NCI-H2081 (cell line): ENCODE measurements around the gene SPIRE1.

ENCODE experiments used
- DNase-seq, 2 experiments: peaks; one replicate each; lab custom pipeline; 2025; lab: John Stamatoyannopoulos, UW

The SPIRE1 gene

GRCh38 chr18:12443551-12443950, 214.4 kb downstream of the SPIRE1 start:
- DNase-seq = no peak

- DNase-seq = no peak
These were observed 215.0 kb downstream of the SPIRE1 start for GRCh38 chr18:12442946-12443345.

- DNase-seq = no peak
These were observed 216.4 kb downstream of the SPIRE1 start for GRCh38 chr18:12441475-12442034.

GRCh38 chr18:12438257-12438656, 219.7 kb downstream of the SPIRE1 start:
- DNase-seq = no peak

- DNase-seq = no peak
These were observed 222.0 kb downstream of the SPIRE1 start for GRCh38 chr18:12435867-12436266.

- no peak for DNase-seq
These were observed 223.4 kb downstream of the SPIRE1 start for GRCh38 chr18:12434541-12434929.

GRCh38 chr18:12433829-12434540, 223.9 kb downstream of the SPIRE1 start:
- DNase-seq = no peak

- DNase-seq = no peak
These were observed 225.0 kb downstream of the SPIRE1 start for GRCh38 chr18:12432881-12433280.

GRCh38 chr18:12432196-12432595, 225.7 kb downstream of the SPIRE1 start:
- no peak for DNase-seq

- no peak for DNase-seq
These were observed 226.3 kb downstream of the SPIRE1 start for GRCh38 chr18:12431561-12431960.

- no peak for DNase-seq
These were observed 227.5 kb downstream of the SPIRE1 start for GRCh38 chr18:12430137-12430990.

- DNase-seq = no peak
These were observed 228.4 kb downstream of the SPIRE1 start for GRCh38 chr18:12429556-12429955.

- DNase-seq = no peak
These were observed 229.0 kb downstream of the SPIRE1 start for GRCh38 chr18:12428923-12429322.

GRCh38 chr18:12426924-12427323, 231.0 kb downstream of the SPIRE1 start:
- no peak for DNase-seq

- no peak for DNase-seq
These were observed 233.7 kb downstream of the SPIRE1 start for GRCh38 chr18:12424252-12424651.

- DNase-seq = peak; percentile 19 to 45
These were observed 234.1 kb downstream of the SPIRE1 start for GRCh38 chr18:12423820-12424219.

- no peak for DNase-seq
These were observed 234.5 kb downstream of the SPIRE1 start for GRCh38 chr18:12423393-12423792.

- DNase-seq = peak in 1 of 2 experiments; percentile 31
These were observed 235.0 kb downstream of the SPIRE1 start for GRCh38 chr18:12422936-12423335.

- DNase-seq = no peak
These were observed 236.2 kb downstream of the SPIRE1 start for GRCh38 chr18:12421732-12422131.

- DNase-seq = peak; percentile 42 to 55
These were observed 237.0 kb downstream of the SPIRE1 start for GRCh38 chr18:12420821-12421421.

- no peak for DNase-seq
These were observed 240.2 kb downstream of the SPIRE1 start for GRCh38 chr18:12417687-12418086.

GRCh38 chr18:12416098-12416729, 241.7 kb downstream of the SPIRE1 start:
- DNase-seq = no peak
